GM21717 (cell line): ENCODE results near the gene ZNF584.
A peak's percentile ranks its signal among the peaks of the same experiment; 100 is the strongest.

Experiments used
- ATAC-seq: cut with Tn5 transposase; IDR thresholded peaks from one replicate; pipeline ENCODE4 v1.9.1; 2021; ENCODE audit warnings: mild to moderate bottlenecking, moderate library complexity; ENCODE audit not compliant: unreplicated experiment

Gene ZNF584

DNA sequence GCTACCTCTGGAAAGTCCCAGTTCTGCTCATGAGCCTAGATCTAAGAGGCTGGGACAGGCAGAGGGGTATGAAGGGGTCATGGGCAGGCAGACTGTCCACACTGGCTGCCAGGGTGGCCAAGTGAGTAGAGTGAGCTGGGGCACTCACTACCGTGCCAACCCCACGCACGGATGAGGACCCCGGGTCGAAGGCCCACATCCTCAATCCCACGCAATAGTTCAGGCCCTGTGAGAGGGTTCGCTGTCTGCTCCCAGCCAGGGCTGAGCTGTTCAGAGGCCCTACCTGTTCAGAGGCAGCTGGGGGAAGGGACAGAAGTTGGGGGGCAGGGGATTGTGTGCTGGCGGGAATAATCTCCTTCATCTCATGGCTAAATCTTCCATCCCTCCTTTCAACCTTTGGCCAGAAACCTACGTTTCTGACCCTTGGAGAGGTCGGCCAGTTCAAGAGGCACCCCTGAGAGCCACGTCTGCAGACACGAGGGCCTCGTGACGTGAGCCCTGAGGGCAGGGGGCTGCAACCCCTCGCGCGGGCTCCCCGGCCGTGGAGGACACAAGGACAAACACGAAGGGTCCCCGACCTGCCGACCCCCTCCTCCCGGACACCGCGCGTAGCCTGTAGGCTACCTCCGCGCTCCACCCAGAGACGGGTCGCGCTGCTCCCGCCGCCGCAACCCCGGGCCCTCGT lies 22.4 kb upstream of the ZNF584 start:
- ATAC-seq = no peak

DNA sequence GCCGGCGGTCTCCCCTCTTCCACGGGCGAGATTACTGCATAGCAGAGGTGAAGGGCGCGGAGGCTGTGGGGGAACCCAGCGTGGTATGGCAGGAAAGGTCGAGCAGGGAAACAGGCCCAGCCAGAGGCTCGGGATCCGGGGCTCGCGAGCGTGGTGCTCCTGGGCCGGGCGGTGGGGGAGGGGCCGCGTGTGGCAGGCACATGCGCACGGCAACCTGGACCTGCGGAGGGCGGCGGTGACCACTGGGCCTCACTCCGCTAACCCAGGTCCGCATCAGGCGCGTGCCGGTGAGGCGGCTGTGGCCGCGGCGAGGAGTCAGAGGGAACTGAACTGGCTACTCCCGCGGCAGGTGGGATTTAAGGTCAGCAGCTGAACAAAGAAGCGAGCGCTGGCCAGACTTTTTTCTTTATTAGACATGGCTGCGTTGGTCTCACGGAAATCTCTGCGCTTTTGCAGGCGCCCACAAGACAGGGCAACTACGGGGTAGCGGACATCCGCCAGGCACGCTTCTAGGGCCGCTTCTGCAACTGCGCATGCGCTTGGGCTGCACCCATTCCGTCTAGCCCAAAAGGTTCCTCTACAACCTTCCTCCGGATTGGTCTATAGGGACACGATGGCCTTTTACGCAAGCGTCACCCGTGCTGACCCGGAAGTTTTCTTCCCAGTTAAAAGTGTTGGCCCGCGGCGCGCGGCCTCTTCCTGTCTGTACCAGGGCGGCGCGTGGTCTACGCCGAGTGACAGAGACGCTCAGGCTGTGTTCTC lies 21.7 kb upstream of the ZNF584 start, which contains the start of gene RPS5:
Gene RPS5 (plus strand): TSS at position 694 of the 762 bp plus-strand sequence. CDS start 869 bp downstream, outside the sequence.
- peak; percentile 76 for ATAC-seq

DNA sequence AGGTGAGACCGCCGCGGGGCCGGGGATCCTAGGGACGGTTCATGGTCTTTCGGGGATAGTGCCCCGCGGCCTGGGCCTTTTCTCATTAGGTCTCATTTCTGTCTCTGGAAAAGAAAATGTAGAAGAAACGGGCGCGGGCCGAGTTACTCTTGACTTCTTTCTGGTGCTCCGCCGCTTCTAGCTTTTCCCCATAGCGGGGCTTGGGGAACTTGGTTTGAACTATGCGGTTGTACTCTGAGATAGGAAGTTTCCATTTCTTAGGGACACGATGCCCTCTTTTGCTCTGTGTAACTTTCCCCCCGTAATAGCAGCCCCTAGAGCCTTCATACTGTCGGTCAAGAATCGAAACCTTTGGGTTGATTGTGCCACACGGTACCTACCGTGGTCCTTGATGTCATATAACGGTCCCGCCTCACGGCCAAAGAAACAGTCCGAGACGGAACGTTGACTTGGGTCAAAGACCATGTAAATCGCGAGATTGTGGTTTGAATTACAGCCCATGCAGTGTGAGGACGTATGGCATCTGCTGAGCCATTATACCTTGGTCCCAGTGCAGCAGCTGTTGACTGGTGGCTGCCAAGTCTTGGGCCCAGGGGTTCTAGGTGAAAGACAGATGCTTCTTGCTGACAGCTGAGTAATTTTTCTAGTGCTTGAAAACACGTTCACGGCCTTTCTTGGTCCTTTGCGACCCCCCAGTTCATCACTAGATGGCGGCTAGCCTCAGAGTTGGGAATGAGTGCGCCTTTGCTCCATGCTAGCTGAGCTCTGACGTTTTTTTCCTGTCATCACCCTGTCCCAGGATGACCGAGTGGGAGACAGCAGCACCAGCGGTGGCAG lies 20.9 kb upstream of the ZNF584 start:
- peak; percentile 7 for ATAC-seq

DNA sequence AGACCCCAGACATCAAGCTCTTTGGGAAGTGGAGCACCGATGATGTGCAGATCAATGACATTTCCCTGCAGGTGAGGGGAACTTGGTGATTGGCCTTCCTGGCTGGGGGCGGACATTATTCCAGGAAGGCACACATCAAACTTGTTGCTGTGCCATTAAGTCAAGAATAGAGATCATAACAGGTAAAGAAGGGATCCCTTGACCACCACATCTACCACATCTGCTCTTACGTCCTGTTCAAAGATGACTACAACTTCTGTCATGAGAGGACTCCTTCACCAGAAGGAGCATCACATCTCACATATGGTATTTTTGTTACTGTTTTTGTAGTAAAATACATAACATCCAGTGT lies 20.3 kb upstream of the ZNF584 start:
- ATAC-seq = no peak

DNA sequence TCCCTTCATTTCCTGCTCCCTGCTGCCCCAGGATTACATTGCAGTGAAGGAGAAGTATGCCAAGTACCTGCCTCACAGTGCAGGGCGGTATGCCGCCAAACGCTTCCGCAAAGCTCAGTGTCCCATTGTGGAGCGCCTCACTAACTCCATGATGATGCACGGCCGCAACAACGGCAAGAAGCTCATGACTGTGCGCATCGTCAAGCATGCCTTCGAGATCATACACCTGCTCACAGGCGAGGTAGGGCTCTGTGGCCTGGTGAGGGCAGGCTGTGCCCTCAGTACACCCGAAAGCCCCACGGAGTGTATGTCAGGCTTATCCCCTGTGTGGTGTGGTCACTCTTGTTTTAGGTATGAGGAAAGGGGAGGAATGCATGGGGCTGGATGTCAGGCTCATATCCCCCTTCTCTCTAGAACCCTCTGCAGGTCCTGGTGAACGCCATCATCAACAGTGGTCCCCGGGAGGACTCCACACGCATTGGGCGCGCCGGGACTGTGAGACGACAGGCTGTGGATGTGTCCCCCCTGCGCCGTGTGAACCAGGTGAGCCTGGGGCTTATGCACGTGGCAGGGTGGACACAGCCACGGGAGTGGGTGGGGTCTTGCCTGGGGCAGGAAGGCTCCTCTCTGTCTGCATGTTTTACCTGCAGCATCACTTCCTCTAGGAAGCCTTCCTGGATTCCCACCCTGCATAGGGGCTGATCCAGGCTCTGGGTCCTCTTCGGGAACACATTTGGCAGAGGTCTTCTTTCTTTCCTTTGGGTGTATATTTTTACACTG lies 15.3 kb upstream of the ZNF584 start:
- ATAC-seq = no peak

DNA sequence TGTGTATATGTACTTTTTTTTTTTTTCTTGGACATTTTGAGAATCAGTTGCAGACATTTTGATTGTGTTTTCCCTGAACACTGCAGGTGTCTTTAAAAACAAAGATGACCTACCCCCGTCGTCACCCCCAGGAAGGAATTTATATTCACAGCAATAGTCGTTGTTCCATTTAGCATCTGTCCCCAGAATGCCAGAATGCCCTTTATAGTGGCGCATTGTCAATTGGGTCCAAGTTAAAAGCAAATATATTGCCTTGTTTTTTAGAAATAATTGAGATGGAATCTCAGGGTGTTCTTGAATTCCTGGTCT lies 14.8 kb upstream of the ZNF584 start:
- ATAC-seq = no peak

DNA sequence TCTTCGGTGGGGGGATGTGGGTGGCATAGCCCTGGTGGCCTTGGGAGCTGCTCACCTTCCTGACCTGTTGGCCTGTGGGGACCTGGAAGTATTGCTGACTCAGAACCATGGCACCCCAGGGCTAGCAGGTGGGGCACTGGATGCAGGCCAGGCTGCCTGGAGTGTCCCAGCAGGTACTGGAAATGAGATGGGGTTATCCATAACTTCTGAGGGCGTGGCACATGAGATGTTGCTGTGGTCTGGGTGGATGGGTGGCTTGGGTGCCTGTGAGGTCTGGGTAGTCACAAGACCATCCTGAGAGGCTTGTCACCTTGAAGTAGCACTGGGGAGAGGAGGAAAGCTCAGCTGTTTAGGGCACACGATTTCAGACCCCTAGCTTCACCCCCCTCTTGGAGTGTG lies 13.6 kb upstream of the ZNF584 start:
- ATAC-seq = no peak

DNA sequence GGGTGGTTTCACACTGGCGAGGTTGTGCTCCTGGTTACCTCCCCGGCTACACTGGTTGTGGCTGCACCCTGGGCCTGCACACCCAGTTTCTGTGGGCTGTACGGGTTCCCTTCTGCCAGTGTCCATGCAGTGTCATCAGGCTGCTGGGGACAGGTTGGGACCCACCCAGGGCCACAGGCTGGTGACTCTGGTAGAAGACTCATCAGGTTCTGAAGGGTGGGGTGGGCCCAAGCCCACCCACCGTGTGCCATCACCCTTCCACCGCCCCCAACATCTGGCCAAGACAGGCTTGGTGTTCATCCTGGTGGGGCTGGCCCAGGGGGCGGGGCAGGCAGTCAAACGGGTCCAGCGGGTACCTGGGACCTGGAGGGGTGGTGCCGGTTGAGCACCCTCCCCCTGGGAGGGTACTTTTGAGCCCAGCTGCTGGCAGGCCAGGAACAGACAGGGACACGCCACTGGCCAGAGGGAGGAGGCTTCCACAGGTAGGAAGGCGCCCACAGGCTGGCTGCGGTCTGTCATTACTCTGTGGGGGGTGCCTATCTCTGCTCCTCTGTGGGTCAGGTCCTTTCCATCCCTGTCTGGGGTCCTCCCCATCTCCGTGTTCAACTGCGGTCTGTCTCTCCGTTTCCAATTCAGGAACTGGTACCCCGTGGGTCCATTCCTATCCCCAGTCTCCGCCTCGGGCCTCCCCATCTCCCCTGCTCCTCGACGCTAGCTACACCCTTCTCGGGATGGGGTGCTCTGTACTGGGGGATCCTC lies 13.1 kb upstream of the ZNF584 start, which contains the start of gene RNF225:
Gene RNF225 (plus strand): TSS at position 437 of the 759 bp plus-strand sequence. CDS start 434 bp downstream, outside the sequence.
- no peak for ATAC-seq

DNA sequence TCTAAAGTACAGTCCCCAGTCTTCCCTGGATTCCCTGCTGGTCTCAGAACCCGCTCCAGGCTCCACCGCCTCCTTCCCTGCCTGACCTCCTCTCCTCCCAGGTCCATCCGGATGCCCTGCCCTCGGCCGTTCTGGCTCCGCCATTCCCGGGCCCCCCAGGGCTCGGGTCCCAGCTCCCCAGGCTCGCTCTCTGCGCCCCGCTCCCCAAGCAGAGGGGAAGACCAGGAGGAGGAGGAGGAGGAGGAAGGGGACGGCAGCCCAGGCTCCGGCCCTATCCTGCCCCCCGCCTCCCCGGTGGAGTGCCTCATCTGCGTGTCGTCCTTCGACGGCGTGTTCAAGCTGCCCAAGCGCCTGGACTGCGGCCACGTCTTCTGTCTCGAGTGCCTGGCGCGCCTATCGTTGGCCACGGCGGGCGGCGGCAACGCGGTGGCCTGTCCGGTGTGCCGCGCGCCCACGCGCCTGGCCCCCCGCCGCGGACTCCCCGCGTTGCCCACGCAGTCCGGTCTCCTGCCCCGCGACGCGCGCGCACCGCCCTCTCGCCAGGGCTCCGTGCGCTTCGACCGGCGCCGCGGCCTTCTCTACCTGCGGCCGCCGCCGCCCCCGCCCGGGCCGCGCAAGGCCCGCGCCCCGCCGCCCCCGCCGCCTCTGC lies 12.3 kb upstream of the ZNF584 start:
- ATAC-seq = no peak

DNA sequence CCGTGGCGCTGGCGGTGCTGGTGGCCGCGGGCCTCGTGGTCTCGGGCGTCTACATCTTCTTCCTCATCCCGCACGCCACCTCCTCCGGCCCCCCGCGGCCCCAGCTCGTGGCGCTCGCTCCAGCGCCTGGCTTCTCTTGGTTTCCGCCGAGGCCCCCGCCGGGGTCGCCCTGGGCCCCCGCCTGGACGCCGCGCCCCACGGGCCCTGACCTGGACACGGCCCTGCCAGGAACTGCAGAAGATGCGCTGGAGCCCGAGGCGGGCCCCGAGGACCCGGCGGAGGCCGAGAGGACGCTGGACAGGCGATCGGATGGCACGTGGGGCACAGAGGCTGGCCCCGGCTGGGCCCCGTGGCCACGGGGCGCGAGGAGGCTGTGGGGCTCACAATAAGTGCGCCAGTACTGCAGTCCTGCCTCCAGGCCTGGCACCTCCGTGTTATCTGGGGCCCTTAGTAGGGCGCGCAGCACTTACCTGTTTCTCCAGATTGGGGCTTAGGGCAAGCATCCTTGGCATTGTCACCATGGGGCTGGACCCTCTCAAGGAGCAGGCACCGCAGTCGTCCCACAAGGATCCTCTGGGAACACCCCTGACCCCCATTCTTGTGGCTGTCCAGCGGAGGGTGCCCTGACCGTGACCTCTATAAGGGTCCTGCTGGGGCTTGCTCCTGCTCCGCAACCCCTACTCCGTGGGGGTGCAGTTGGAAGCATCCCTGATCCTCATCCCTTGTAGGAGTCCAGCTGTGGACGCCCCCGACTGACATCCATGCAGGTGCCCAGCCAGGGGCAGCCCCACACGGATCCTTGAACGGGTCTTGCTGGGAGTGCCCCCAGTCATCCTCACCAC lies 11.5 kb upstream of the ZNF584 start:
- ATAC-seq = no peak

DNA sequence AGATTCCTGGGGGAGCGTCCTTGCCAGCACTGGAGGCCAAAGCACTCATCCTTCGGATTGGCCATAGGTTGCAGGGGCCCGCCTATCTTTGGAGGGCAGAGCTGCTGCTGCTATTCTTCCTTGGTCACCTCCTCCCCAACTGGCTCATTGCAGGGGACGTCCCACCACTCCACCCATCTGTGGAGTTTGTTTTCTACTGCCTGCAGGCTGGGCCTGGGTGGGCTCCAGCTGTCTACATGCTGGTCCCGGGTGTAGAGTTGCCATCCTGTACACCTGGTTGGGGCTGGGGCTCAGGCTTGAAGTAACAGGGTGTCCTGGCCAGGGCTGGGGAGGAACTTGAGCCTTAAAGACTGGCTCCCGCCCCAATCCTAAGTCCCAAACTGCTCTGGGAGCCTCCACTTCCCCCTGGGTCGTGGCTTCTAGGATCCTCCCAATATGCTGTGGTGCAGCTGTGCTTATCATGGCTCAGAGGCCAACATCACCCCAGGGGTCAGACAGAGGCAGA lies 10.9 kb upstream of the ZNF584 start:
- no peak for ATAC-seq

DNA sequence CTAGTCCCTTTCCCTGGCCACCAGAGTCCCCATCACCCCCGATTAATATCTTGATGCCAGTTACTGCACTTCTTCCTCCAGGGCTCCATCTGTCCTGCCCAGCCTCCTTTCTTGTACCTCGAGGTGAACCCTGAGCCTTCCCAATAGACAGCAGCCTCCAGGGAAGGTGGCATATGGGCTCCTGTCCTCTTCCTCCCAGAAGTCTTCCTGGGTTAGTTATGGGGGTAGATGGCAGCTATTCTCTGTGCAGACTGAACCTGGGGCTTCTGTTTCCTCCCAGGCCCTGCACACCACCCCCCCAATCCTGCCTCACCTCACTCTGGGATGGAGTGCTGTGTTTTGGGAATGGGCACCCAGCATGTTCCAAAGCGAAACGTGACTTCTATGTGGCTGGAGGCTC lies 10.4 kb upstream of the ZNF584 start:
- ATAC-seq = no peak

DNA sequence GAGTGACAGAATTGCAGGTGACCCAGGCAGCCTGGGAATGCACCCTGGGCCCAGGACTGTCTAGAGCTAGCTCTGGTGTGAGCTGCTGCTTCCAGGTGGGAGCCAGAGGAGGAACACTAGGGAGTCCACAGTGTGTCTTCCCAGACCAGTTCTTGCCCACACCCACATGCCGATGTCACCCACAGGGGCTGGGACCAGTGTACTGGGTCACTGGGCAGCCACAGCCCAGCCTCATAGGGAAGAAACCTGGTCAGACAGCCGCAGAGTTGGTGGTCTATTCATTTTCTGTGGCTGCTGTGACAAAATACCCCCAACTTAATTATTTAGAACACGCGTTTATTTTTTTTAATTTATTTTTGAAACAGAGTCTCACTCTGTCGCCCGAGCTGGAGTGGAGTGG lies 9.9 kb upstream of the ZNF584 start:
- no peak for ATAC-seq

DNA sequence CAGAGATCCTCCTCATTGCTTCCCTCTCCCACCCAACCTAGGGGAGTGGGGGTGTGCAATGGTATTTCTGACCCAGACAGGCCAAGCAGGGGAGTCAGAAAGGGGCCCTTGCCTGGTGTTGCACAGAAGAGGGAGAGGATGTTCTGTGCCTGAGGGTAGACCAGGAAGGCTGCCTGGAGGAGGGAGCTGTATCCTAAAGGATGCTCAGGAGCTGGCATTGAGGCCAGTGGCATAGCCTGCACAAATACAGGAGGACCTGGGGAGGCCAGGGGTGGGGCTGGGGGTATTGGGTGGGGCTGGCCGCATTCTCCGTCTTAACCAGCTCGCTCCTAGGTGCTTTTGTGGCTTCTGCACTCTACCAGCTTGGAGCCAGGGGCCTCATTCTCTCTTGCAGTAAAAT lies 8.5 kb upstream of the ZNF584 start:
- no peak for ATAC-seq

DNA sequence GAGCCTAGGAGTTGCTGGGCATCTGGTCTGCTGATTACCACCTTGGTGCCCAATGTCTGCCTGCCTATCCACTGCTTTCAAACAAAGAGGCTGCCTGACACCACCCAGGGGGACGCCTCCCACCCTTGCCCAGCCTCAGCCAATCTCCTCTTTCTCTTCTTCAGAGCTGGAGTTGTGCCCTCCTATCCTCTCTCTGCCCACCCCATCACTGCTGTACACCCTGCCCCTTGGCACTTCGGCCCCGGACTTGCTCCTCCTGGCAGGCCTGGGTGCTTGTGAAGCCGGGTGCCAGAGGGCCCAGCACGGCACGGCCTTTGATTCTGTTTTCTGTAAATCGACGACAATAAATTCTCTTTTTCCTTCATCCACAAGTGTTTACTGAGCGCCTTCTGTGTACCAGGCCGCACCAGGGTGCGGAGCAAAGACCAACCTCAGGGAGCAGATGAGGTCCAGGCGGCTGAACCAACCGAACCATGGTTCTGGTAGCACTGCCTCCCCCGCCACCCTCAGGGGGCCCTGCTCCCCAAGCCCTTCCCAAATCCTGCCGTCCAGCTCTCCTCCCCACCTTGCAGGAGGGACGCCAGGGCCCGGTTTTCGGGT lies 8.0 kb upstream of the ZNF584 start:
- no peak for ATAC-seq

DNA sequence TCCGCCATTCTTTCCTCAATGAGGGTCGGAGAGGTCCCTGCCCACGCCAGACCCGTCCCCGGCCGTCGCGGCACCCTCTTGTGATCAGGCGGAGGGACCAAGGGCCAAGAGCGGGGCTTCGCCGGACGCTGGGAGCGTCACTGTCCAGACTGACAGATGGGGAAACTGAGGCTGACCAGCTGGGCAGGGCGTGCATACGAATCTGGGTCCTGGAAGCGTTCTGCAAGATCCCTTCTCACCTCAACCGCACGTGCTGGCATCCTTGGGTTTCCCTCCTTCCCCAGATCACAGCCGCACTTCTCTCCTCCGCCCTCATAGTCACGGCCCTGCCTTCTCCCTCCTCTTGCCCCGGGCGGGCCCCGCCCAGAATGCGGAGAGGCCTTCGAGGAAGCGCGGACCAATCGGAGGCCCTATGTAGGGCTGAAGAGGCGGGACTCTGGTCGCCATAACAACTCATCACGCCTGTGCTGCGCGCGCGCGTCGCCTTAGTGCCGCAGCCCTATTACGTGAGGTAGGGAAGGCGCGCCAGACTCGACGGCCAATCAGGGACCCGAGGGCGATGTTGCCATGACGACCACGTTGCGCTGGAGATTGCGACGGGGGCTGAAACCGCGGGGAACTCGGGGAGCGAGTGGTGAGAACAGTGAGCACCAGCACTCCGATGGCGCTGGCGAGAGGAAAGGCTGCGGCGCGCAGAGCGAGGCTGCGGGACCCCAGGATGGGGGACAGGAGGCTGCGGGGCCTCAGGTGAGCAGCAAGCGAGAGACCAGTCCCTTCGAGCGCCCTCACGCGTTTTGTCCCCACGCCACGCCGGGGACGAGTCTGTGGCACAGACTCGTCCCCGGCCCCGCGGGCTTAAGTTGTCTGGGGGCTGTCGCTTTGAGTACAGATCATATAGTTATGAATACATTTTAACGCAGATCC lies 7.3 kb upstream of the ZNF584 start:
- peak; percentile 95 for ATAC-seq

DNA sequence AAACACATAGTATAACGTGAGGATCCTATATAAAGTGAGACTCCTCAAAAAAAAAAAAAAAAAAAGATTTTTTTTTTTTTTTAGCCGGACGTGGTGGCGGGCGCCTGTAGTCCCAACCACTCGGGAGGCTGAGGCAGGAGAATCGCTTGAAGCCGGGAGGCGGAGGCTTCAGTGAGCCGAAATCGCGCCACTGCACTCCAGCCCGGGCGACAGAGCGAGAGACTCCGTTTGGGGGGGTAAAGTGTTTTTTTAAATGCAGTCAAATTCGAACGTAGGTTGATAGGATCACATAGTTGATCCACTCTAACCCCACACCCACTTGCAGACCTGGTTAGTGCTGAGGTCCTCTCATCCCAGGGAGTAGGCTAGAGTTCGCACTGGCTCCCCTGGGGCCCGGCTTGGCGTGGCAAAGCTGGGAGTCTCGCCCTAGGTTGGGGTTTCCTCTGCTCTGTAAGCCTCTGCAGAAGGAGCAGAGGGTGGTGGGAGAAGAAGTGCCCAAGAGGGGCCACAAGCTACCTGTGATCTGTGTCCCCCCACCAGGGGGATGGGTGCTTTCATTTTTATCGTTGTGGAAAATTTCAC lies 6.5 kb upstream of the ZNF584 start:
- ATAC-seq = no peak
